Cardiac fibroblast (primary cell): Measurements from ENCODE around the gene ROBO3.

Experiments
- DNase-seq, 2 donors: peaks; one replicate each; pipeline versions ENCODE4 v3.0.0 to v3.0.0-alpha.2; 2010; ENCODE audit warnings: low read depth in 2 of 2
- H3K4me3 ChIP-seq, 2 donors: replicated peaks in 1 of 2; 1 replicate in 1 of 2; 2 replicates in 1 of 2; pipeline ENCODE4 v1.5.1; 2011; ENCODE audit warnings: low read depth in 2 of 2, low read length in 2 of 2, mild to moderate bottlenecking in 2 of 2, moderate library complexity in 1 of 2
- TF ChIP-seq, protein P1 (sequence below): IDR thresholded peaks from one replicate; pipeline ENCODE4 v1.5.1; 2011; ENCODE audit warnings: low read depth, mild to moderate bottlenecking, low read length, inconsistent platforms

ROBO3 gene

DNA sequence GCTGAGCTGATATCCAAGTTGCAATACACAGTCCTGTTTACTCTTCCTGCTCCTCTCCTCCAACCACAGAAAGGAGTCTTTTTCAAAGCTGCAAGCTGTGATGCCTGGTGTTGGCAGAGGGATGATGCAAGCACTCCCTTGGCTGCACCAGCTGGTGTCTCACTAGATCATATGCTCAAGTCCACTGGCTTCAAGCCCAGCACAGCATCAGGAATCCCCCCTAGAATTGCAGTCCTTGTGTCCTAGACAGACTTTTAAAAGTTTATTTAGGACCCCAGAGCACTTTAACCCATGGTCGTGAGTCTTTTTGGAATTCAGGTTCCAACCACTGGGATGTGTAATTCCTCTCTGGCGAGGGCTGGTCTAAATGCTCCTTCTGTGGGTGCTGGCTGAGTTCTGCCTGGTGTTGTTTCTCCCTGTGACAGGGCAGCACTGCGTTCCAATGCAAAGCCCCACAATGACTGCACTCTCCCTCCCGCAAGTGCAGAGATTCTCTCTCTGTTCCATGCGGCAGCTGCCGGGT, 51.9 kb downstream of the ROBO3 start:
- DNase-seq, result peak; percentile 76 to 81
- H3K4me3 ChIP-seq, result no peak overlapping the region
- TF ChIP-seq, protein P1, sequence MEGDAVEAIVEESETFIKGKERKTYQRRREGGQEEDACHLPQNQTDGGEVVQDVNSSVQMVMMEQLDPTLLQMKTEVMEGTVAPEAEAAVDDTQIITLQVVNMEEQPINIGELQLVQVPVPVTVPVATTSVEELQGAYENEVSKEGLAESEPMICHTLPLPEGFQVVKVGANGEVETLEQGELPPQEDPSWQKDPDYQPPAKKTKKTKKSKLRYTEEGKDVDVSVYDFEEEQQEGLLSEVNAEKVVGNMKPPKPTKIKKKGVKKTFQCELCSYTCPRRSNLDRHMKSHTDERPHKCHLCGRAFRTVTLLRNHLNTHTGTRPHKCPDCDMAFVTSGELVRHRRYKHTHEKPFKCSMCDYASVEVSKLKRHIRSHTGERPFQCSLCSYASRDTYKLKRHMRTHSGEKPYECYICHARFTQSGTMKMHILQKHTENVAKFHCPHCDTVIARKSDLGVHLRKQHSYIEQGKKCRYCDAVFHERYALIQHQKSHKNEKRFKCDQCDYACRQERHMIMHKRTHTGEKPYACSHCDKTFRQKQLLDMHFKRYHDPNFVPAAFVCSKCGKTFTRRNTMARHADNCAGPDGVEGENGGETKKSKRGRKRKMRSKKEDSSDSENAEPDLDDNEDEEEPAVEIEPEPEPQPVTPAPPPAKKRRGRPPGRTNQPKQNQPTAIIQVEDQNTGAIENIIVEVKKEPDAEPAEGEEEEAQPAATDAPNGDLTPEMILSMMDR, result no peak

DNA sequence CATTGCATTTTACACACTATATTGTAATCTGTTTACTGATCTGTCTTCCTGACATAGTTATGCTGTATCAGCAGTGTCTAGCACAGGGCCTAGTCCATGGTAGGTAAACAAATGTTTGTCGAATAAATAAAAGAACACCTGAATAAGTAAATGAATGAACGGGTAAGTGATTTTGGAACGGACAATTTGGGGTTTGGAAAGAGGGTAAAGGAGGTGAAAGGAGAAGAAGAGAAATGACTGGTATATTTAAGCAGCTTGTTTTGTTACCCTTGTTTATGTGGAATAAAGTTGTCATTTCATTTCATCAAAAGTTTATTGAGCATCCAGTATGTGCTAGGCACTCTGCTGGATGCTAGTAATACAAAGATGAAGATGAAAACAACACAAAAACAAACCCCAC, 53.7 kb downstream of the ROBO3 start, which contains the start of gene HEPN1:
HEPN1 (plus strand) TSS at position 301 of the 400 bp plus-strand sequence.
- no peak within 1 kb of the TSS for H3K4me3 ChIP-seq
- no peak for DNase-seq
- TF ChIP-seq, protein P1, result no peak

DNA sequence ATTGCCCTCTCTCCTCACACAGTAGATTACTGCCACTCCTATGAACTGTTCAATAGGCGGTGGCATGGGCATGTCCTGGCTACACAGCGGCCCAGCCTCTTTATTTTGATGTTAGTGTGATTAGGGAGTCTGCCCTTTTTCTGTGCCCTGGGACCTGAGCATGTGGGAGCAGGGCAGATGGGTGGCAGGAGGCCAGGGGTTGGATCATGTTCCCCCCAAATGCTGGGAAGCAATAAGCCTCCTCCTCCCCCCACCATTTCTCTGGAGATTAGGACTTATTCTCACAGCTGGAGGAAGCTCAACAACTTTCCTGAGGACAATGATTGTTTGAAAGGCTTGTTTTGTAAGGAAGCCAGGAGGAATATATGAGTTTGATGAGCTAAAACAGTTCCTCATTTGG, 54.7 kb downstream of the ROBO3 start:
- DNase-seq, result no peak
- TF ChIP-seq, protein P1, result no peak
- no peak overlapping the region for H3K4me3 ChIP-seq

- no peak for DNase-seq
- TF ChIP-seq, protein P1, result no peak
- H3K4me3 ChIP-seq, result no peak overlapping the region
Measured at GRCh38 chr11:124920356-124920755, 55.1 kb downstream of the ROBO3 start.

- TF ChIP-seq, protein P1, result no peak
- DNase-seq, result peak; percentile 66 to 77
- H3K4me3 ChIP-seq, result peak overlapping the region in 1 of 2 donors; percentile 32
Measured at GRCh38 chr11:124920870-124921609, 55.8 kb downstream of the ROBO3 start.

DNA sequence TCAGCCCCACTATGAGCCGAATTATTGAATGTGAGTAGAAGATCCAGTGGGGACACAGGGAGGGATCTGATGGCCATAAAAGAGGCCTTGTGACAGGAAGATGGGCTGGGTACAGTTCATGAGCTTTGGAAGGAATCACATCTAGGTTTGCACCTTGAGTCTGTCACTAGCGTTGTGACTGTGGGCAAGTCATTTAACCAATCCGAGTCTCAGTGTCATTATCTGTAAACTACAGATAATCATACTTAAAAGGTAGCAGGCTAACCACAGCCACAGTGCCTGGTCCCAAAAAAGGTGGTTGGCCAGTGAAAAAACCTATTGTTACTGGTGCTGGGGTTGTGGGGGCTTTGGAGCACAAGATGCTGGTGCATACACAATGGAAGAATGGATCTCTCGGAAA, 57.6 kb downstream of the ROBO3 start:
- TF ChIP-seq, protein P1, result no peak
- no peak overlapping the region for H3K4me3 ChIP-seq
- DNase-seq, result no peak

GRCh38 chr11:124923296-124923695, 58.1 kb downstream of the ROBO3 start:
- H3K4me3 ChIP-seq, result no peak overlapping the region
- DNase-seq, result no peak
- TF ChIP-seq, protein P1, result no peak
